Measurements from ENCODE around the gene SLC25A13. TPM values are rescaled to one million over a fixed set of nuclear protein-coding genes. Genes with fewer than 3 reads are reported as not detected.

The SLC25A13 gene
- total and polyA plus RNA-seq, 2 of the 13 experiments (the other 11 are each of a cell fraction or from before 2014, with no cell fraction given): 36.2 to 84.9 TPM

DNA sequence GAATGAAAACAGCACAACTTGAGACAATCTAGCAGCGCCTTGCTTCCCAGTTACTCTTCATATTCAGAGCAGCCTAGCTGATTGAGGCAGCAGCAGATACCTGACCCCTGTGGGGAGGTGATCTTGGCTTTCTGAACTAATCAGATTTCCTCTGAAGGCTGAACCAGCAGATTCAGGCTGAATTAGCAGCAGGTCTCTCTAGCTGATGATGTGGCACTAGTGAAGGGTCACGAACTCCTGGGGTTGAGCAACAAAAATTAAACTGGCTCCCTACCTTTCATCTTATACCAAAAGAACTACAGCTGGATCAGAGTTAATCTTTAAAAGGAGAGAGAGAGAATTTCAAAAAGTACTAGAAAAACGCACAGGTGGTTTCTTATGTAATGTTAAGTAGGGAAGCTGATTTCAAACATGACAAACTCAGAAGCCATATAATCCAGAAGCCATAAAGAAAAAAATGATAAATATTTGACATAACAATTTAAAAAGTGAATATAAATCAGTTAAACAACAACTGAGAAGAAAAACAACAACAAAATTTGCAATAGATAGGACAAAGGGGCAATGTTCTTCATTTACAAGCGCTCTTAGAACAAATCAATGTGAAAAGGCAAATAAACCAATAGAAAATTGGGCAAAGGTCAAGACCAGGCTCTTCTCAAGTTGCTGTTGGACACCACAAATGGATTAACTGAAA is 13.5 kb downstream of the SLC25A13 start (continued):
- TF ChIP-seq, protein P1, sequence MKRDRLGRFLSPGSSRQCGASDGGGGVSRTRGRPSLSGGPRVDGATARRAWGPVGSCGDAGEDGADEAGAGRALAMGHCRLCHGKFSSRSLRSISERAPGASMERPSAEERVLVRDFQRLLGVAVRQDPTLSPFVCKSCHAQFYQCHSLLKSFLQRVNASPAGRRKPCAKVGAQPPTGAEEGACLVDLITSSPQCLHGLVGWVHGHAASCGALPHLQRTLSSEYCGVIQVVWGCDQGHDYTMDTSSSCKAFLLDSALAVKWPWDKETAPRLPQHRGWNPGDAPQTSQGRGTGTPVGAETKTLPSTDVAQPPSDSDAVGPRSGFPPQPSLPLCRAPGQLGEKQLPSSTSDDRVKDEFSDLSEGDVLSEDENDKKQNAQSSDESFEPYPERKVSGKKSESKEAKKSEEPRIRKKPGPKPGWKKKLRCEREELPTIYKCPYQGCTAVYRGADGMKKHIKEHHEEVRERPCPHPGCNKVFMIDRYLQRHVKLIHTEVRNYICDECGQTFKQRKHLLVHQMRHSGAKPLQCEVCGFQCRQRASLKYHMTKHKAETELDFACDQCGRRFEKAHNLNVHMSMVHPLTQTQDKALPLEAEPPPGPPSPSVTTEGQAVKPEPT (CRISPR knock-in tag; IDR thresholded peaks at IDR 0.05; ENCODE audit: low read depth): no peak
- TF ChIP-seq ZNF7 (CRISPR knock-in tag; IDR thresholded peaks at IDR 0.05) (no peak), ZMYM4 (CRISPR knock-in tag; IDR thresholded peaks at IDR 0.05) (peak; percentile 42; the same call in 1 of the 2 replicates), HDAC6 (IDR thresholded peaks at IDR 0.05; ENCODE audit: low read depth, low read length) (no peak), RFXANK (CRISPR knock-in tag; IDR thresholded peaks at IDR 0.05) (no peak), REL (CRISPR knock-in tag; conservative IDR thresholded peaks at IDR 0.05) (no peak), RBM39 (IDR thresholded peaks at IDR 0.05; ENCODE audit: low read depth, low read length, poor library complexity, severe bottlenecking) (no peak), DPF2 (CRISPR knock-in tag; IDR thresholded peaks at IDR 0.05; ENCODE audit: borderline replicate concordance, low read depth) (no peak), CSRNP1 (CRISPR knock-in tag; IDR thresholded peaks at IDR 0.05) (no peak), ZNF816 (CRISPR knock-in tag; IDR thresholded peaks at IDR 0.05; ENCODE audit: borderline replicate concordance) (no peak), ZBTB21 (CRISPR knock-in tag; IDR thresholded peaks at IDR 0.05) (no peak), ZFP1 (CRISPR knock-in tag; IDR thresholded peaks at IDR 0.05) (no peak), ARID4A (CRISPR knock-in tag; IDR thresholded peaks at IDR 0.05; ENCODE audit: borderline replicate concordance) (peak; percentile 24; the same call in 1 of the 2 replicates), NR2C2 (CRISPR knock-in tag; IDR thresholded peaks at IDR 0.05; ENCODE audit: borderline replicate concordance) (peak; percentile 61; the same call in 1 of the 2 replicates), MATR3 (CRISPR knock-in tag; IDR thresholded peaks at IDR 0.05) (no peak), TOPORS (CRISPR knock-in tag; IDR thresholded peaks at IDR 0.05) (0 out of 2 replicates have a peak, but pooled peaks have one; percentile 52), SAFB2 (CRISPR knock-in tag; IDR thresholded peaks at IDR 0.05; ENCODE audit: borderline replicate concordance, low read depth) (no peak)
- TF ChIP-seq, protein P2, sequence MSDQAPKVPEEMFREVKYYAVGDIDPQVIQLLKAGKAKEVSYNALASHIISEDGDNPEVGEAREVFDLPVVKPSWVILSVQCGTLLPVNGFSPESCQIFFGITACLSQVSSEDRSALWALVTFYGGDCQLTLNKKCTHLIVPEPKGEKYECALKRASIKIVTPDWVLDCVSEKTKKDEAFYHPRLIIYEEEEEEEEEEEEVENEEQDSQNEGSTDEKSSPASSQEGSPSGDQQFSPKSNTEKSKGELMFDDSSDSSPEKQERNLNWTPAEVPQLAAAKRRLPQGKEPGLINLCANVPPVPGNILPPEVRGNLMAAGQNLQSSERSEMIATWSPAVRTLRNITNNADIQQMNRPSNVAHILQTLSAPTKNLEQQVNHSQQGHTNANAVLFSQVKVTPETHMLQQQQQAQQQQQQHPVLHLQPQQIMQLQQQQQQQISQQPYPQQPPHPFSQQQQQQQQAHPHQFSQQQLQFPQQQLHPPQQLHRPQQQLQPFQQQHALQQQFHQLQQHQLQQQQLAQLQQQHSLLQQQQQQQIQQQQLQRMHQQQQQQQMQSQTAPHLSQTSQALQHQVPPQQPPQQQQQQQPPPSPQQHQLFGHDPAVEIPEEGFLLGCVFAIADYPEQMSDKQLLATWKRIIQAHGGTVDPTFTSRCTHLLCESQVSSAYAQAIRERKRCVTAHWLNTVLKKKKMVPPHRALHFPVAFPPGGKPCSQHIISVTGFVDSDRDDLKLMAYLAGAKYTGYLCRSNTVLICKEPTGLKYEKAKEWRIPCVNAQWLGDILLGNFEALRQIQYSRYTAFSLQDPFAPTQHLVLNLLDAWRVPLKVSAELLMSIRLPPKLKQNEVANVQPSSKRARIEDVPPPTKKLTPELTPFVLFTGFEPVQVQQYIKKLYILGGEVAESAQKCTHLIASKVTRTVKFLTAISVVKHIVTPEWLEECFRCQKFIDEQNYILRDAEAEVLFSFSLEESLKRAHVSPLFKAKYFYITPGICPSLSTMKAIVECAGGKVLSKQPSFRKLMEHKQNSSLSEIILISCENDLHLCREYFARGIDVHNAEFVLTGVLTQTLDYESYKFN (CRISPR knock-in tag; conservative IDR thresholded peaks at IDR 0.05): peak; percentile 70
